NB4 (cell line): ENCODE results near the gene MADD.

Experiments used
- POLR2A ChIP-seq: IDR thresholded peaks from 2 replicates; pipeline ENCODE4 v1.6.1; 2011; ENCODE audit warnings: mild to moderate bottlenecking; ENCODE audit not compliant: insufficient read length; ENCODE audit errors: extremely low read depth
- TF ChIP-seq, protein P1 (sequence below): IDR thresholded peaks from one replicate; pipeline ENCODE4 v1.5.1; 2012; ENCODE audit warnings: low read depth, low read length

DNA sequence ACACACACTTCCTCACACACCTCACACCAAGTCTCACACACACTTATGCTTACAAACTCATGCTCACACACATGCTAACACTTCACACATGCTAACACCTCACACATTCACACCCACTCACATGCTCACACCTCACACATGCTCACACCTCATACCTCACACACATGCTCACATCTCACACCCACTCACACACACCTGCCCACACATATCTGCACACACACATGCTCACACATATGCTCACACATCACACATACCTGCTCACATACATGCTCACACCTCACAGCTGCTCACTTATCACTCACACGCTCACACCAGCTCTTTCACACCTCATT lies 87.0 kb downstream of the MADD start:
- TF ChIP-seq, protein P1, sequence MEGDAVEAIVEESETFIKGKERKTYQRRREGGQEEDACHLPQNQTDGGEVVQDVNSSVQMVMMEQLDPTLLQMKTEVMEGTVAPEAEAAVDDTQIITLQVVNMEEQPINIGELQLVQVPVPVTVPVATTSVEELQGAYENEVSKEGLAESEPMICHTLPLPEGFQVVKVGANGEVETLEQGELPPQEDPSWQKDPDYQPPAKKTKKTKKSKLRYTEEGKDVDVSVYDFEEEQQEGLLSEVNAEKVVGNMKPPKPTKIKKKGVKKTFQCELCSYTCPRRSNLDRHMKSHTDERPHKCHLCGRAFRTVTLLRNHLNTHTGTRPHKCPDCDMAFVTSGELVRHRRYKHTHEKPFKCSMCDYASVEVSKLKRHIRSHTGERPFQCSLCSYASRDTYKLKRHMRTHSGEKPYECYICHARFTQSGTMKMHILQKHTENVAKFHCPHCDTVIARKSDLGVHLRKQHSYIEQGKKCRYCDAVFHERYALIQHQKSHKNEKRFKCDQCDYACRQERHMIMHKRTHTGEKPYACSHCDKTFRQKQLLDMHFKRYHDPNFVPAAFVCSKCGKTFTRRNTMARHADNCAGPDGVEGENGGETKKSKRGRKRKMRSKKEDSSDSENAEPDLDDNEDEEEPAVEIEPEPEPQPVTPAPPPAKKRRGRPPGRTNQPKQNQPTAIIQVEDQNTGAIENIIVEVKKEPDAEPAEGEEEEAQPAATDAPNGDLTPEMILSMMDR, result no peak
- no peak for TF ChIP-seq POLR2A
